SJCRH30 (cell line): ENCODE results near the gene IL17RE. TPM values are rescaled to one million over a fixed set of nuclear protein-coding genes. Genes with fewer than 3 reads are reported as not detected.
"Not testable (repeated sequence)": the region's sequence is repeated elsewhere in the genome, so short reads cannot be mapped to it uniquely, and the experiment has no call there.

ENCODE experiments used
- DNase-seq, 2 experiments: peaks; one replicate each; pipeline ENCODE4 v3.0.0-alpha.2; 2015 to 2020
- H3K27ac ChIP-seq: fragments of 250-450 bp; sonication (Bioruptor Pico); 2 replicates; pipeline ENCODE4 v1.5.1; 2020; ENCODE audit warnings: mild to moderate bottlenecking, moderate library complexity
- H3K27me3 ChIP-seq: fragments of 250-450 bp; sonication (Bioruptor Pico); 2 replicates; pipeline ENCODE4 v1.5.1; 2020; ENCODE audit warnings: mild to moderate bottlenecking, moderate library complexity
- H3K36me3 ChIP-seq: fragments of 250-450 bp; sonication (Bioruptor Pico); 2 replicates; pipeline ENCODE4 v1.5.1; 2020; ENCODE audit warnings: mild to moderate bottlenecking, moderate library complexity
- H3K4me1 ChIP-seq: fragments of 250-450 bp; sonication (Bioruptor Pico); 2 replicates; pipeline ENCODE4 v1.5.1; 2020; ENCODE audit warnings: mild to moderate bottlenecking, moderate library complexity
- H3K4me3 ChIP-seq: fragments of 250-450 bp; sonication (Bioruptor Pico); 2 replicates; pipeline ENCODE4 v1.5.1; 2020; ENCODE audit warnings: mild to moderate bottlenecking, moderate library complexity
- H3K9me3 ChIP-seq: fragments of 250-450 bp; sonication (Bioruptor Pico); replicated peaks from 2 replicates; pipeline ENCODE4 v1.5.1; 2020; ENCODE audit warnings: mild to moderate bottlenecking, moderate library complexity
- total RNA-seq: library from RNA; depleted of rRNA; stranded (reverse); fragments of >200 nt; shearing (Covaris generic); gene quantifications from 2 replicates; pipeline ENCODE4 v1.2.3, GENCODE V29; 2014; rRNA removed

IL17RE gene
- 0.05 and 0.12 TPM in 2 replicates for total RNA-seq

GRCh38 chr3:9902372-9903237 is at the start of gene IL17RE:
TSS of gene IL17RE (plus strand) at chr3:9902848. CDS start at chr3:9902933, 85 bp downstream.
- no peak for DNase-seq
- Histone ChIP-seq H3K9me3 (no peaks in the 10 kb centered on the region), H3K4me1 (peaks cover 6% of the 10 kb centered on the region; the same call in 1 of the 2 replicates), H3K36me3 (no peaks in the 10 kb centered on the region), H3K27me3 (0 out of 2 replicates have a peak, but pooled peaks cover 7% of the 10 kb centered on the region), H3K27ac (no peak within 1 kb of the TSS), H3K4me3 (no peak within 1 kb of the TSS)

- not testable (repeated sequence) for H3K27me3 ChIP-seq, H3K27ac ChIP-seq, H3K4me3 ChIP-seq, H3K36me3 ChIP-seq, H3K9me3 ChIP-seq
- peaks cover 11% of the 10 kb centered on the region; the same call in 1 of the 2 replicates for H3K4me1 ChIP-seq
- peak; percentile 27 to 50 for DNase-seq
These were observed 48.2 kb upstream of the IL17RE start for GRCh38 chr3:9854291-9854940.

- Histone ChIP-seq H3K27ac (no peak overlapping the region), H3K36me3 (no peaks in the 10 kb centered on the region), H3K27me3 (no peaks in the 10 kb centered on the region), H3K4me1 (peaks cover 11% of the 10 kb centered on the region; the same call in 1 of the 2 replicates), H3K4me3 (no peak overlapping the region), H3K9me3 (no peaks in the 10 kb centered on the region)
- no peak for DNase-seq
These were observed 47.1 kb upstream of the IL17RE start for GRCh38 chr3:9855594-9855993.

- no peak overlapping the region for H3K27ac ChIP-seq
- no peak for DNase-seq
- H3K4me3 ChIP-seq, result no peak overlapping the region
- H3K4me1 ChIP-seq, result peaks cover 6% of the 10 kb centered on the region; the same call in 1 of the 2 replicates
- no peaks in the 10 kb centered on the region for H3K36me3 ChIP-seq
- H3K9me3 ChIP-seq, result no peaks in the 10 kb centered on the region
- H3K27me3 ChIP-seq, result no peaks in the 10 kb centered on the region
These were observed 43.1 kb upstream of the IL17RE start for GRCh38 chr3:9859530-9860025.

GRCh38 chr3:9861201-9861600 is 41.4 kb upstream of the IL17RE start:
- Histone ChIP-seq H3K9me3 (no peaks in the 10 kb centered on the region), H3K4me3 (no peak overlapping the region), H3K4me1 (peaks cover 5% of the 10 kb centered on the region; the same call in 1 of the 2 replicates), H3K27ac (no peak overlapping the region), H3K36me3 (no peaks in the 10 kb centered on the region), H3K27me3 (no peaks in the 10 kb centered on the region)
- DNase-seq, result no peak

- Histone ChIP-seq H3K4me3 (no peak overlapping the region), H3K27ac (no peak overlapping the region), H3K9me3 (no peaks in the 10 kb centered on the region), H3K4me1 (peaks cover 5% of the 10 kb centered on the region; the same call in 1 of the 2 replicates), H3K36me3 (no peaks in the 10 kb centered on the region), H3K27me3 (no peaks in the 10 kb centered on the region)
- DNase-seq, result no peak
These were observed 41.0 kb upstream of the IL17RE start for GRCh38 chr3:9861626-9862130.

DNA sequence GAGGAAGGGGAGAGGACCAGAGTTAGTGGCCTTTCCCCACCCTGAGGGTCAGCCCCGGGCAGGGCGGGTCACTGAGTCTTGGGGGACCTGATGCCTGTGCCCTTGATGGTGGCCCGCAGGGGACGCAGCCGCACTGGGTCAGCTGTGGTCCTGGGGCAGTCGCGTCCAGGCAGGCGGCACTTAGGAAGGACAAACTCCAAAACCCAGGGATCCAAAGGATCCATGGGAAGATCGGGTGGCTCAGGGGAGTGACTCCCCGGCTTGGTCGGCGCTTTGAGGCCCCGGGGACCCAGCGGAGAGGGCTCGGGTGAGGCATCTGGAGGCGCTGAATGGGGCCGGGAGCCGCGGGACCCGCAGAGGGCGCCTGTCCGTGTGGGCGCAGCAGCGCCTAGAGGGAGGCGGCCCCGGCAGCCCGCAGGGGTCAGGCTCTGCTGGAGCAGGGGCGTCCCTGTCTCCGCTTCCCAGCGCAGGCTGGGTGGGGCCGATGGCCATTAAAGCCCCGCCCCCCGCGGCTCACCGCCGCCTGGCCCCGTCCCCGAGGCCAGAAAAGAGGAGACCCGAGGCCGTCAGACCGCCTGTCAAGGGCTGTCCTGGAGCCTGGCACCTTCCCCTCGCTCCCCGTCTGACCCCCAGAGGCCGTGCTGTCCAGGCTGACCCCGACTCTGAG is 40.1 kb upstream of the IL17RE start:
- Histone ChIP-seq H3K9me3 (no peaks in the 10 kb centered on the region), H3K4me1 (peaks cover 5% of the 10 kb centered on the region; the same call in 1 of the 2 replicates), H3K27ac (no peak overlapping the region), H3K27me3 (no peaks in the 10 kb centered on the region), H3K36me3 (no peaks in the 10 kb centered on the region), H3K4me3 (no peak overlapping the region)
- no peak for DNase-seq

GRCh38 chr3:9863058-9863772 is 39.4 kb upstream of the IL17RE start:
- Histone ChIP-seq H3K27me3 (no peaks in the 10 kb centered on the region), H3K27ac (no peak overlapping the region; the same call in 1 of the 2 replicates), H3K4me1 (peaks cover 5% of the 10 kb centered on the region; the same call in 1 of the 2 replicates), H3K9me3 (no peaks in the 10 kb centered on the region), H3K36me3 (no peaks in the 10 kb centered on the region), H3K4me3 (no peak overlapping the region)
- DNase-seq, result no peak

GRCh38 chr3:9864200-9864927 is 38.3 kb upstream of the IL17RE start:
- Histone ChIP-seq H3K4me1 (peaks cover 5% of the 10 kb centered on the region; the same call in 1 of the 2 replicates), H3K27ac (peak overlapping the region; percentile 82)
- DNase-seq, result peak; percentile 93 to 95

DNA sequence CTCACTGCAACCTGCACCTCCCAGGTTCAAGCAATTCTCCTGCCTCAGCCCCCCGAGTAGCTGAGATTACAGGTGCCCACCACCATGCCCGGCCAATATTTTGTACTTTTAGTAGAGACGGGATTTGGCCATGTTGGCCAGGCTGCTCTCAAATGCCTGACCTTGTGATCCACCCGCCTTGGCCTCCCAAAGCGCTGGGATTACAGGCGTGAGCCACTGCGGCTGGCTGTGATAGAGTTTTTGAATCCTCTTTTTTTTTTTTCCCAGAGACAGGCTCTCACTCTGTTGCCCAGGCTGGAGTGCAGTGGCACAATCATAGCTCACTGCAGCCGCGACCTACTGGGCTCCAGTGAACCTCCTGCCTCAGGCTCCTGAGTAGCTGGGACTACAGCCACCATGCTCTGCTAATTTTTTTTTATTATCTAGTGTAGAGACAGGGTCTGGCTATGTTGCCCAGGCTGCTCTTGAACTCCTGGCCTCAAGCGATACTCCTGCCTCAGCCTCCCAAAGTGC is 37.5 kb upstream of the IL17RE start:
- not testable (repeated sequence) for H3K9me3 ChIP-seq, H3K36me3 ChIP-seq, H3K4me1 ChIP-seq, H3K27me3 ChIP-seq
- peak overlapping the region; percentile 48 for H3K4me3 ChIP-seq
- H3K27ac ChIP-seq, result peak overlapping the region; percentile 82
- peak in 1 of 2 experiments; percentile 34 for DNase-seq

More at GRCh38 chr3:9864200-9864927, 38.3 kb upstream of the IL17RE start:
- Histone ChIP-seq H3K36me3 (no peaks in the 10 kb centered on the region), H3K27me3 (no peaks in the 10 kb centered on the region), H3K4me3 (peak overlapping the region; percentile 48), H3K9me3 (no peaks in the 10 kb centered on the region)

DNA sequence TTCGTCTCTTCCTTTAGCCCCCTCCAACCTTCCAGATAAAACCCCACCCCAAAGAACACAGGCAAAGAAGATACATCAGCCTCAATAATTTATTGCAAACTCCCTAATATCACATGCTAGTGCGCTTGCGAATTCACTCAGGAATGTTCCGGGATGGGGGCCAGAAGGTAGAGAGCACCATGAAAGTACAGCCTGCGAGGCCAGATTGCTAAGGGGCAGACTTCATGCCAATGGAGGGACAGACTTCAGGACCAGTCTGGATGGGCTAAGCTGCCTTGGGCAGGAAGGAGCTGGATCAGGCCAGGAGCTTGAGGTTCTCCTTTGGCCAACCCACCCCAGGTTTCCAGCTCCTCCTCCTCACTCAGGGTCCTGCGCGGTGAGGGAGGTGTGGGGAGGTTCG is 36.0 kb upstream of the IL17RE start:
- no peaks in the 10 kb centered on the region for H3K9me3 ChIP-seq
- no peak for DNase-seq
- H3K27ac ChIP-seq, result no peak overlapping the region
- no peaks in the 10 kb centered on the region for H3K36me3 ChIP-seq
- peaks cover 5% of the 10 kb centered on the region; the same call in 1 of the 2 replicates for H3K4me1 ChIP-seq
- H3K27me3 ChIP-seq, result no peaks in the 10 kb centered on the region
- H3K4me3 ChIP-seq, result no peak overlapping the region

DNA sequence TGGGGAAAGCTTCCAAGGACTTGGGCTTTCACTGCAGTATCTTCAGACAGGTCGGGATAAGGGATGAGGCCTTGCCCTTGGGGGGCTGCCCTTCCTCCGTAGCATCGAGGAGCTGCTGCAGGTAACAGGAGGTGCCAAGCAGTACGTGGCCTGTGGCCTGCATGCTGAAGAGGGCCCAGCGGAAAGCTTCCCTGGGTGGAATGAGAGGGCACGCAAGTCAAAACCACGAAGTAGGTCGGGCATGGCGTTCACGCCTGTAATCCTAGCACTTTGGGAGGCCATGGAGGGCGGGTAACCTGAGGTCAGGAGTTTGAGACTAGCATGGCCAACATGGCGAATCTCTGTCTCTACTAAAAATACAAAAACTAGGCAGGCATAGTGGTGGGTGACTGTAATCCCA is 35.5 kb upstream of the IL17RE start:
- Histone ChIP-seq H3K27me3 (no peaks in the 10 kb centered on the region), H3K4me1 (peaks cover 5% of the 10 kb centered on the region; the same call in 1 of the 2 replicates), H3K4me3 (no peak overlapping the region), H3K27ac (no peak overlapping the region), H3K36me3 (no peaks in the 10 kb centered on the region), H3K9me3 (no peaks in the 10 kb centered on the region)
- DNase-seq, result no peak

GRCh38 chr3:9869955-9870354 is 32.7 kb upstream of the IL17RE start:
- H3K4me1 ChIP-seq, result no peaks in the 10 kb centered on the region; the same call in 1 of the 2 replicates
- DNase-seq, result no peak
- H3K27ac ChIP-seq, result no peak overlapping the region

More at GRCh38 chr3:9869955-9870354, 32.7 kb upstream of the IL17RE start:
- Histone ChIP-seq H3K9me3 (no peaks in the 10 kb centered on the region), H3K27me3 (no peaks in the 10 kb centered on the region), H3K4me3 (no peak overlapping the region), H3K36me3 (no peaks in the 10 kb centered on the region)
